KOPT-K1 (cell line): ENCODE results near the gene PLS1.
"Not testable (repeated sequence)": the region's sequence is repeated elsewhere in the genome, so short reads cannot be mapped to it uniquely, and the experiment has no call there.

Experiments used
- H3K27ac ChIP-seq: fragments of 200-600 bp; sonication (generic); 2 replicates; pipeline ENCODE4 v1.5.1; 2016; ENCODE audit warnings: antibody characterized with exemption, mild to moderate bottlenecking, low read depth, low read length; ENCODE audit not compliant: poor library complexity, severe bottlenecking
- H3K36me3 ChIP-seq: fragments of 200-600 bp; sonication (generic); 2 replicates; pipeline ENCODE4 v1.5.1; 2017; ENCODE audit warnings: antibody characterized with exemption, mild to moderate bottlenecking, low read length, moderate library complexity; ENCODE audit not compliant: insufficient read depth
- H3K9me3 ChIP-seq: fragments of 200-600 bp; sonication (generic); 2 replicates; pipeline ENCODE4 v1.5.1; 2017; ENCODE audit warnings: antibody characterized with exemption, low read length, mild to moderate bottlenecking; ENCODE audit not compliant: insufficient read depth, poor library complexity, severe bottlenecking

PLS1 gene

GRCh38 chr3:142670120-142670519 lies 73.9 kb downstream of the PLS1 start:
- Histone ChIP-seq H3K9me3 (no peaks in the 10 kb centered on the region), H3K36me3 (0 out of 2 replicates have a peak, but pooled peaks cover 6% of the 10 kb centered on the region), H3K27ac (no peak overlapping the region)

DNA sequence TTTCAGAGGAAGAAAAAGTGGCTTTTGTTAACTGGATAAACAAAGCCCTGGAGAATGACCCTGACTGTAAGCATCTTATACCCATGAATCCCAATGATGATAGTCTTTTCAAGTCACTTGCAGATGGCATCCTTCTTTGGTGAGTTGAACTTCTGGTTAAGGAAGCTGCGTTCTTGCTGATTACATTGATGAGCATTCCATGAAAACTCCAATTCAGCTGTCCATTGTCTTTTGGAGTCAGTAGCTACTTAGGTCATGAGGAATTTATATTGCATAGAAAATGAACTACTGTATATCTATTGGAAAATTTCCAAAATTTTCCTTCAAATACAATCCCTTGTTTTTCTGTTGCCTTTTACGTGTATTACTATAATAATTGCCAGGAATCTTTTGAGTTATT lies 80.0 kb downstream of the PLS1 start:
- 0 out of 2 replicates have a peak, but pooled peaks cover 6% of the 10 kb centered on the region for H3K36me3 ChIP-seq
- no peak overlapping the region for H3K27ac ChIP-seq
- H3K9me3 ChIP-seq, result no peaks in the 10 kb centered on the region

DNA sequence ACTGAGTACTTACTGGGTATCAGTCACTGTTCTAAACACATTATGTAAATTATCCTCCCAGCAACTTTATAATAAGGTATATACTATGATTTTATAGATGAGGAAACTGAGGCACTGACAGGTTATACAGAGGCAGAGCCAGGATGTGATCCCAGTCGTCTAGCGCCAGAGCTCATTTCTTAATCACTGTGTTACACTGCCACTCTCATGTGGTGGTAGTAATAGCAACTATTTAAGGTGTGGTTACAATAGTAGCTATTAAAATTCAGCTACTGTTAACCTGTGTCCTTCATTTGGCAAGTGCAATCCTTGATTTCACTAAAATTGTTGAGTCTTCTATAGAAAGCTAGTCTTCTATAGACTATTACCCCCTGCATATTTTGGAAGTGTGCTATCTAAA lies 84.5 kb downstream of the PLS1 start:
- Histone ChIP-seq H3K36me3 (no peaks in the 10 kb centered on the region), H3K27ac (no peak overlapping the region)

GRCh38 chr3:142690613-142691012 lies 94.4 kb downstream of the PLS1 start:
- Histone ChIP-seq H3K9me3 (no peaks in the 10 kb centered on the region), H3K36me3 (0 out of 2 replicates have a peak, but pooled peaks cover 9% of the 10 kb centered on the region), H3K27ac (no peak overlapping the region)

More for the DNA sequence above, 84.5 kb downstream of the PLS1 start:
- H3K9me3 ChIP-seq, result no peaks in the 10 kb centered on the region

- Histone ChIP-seq H3K36me3 (0 out of 2 replicates have a peak, but pooled peaks cover 6% of the 10 kb centered on the region), H3K9me3 (no peaks in the 10 kb centered on the region), H3K27ac (no peak overlapping the region)
Observed at GRCh38 chr3:142691527-142691926, 95.3 kb downstream of the PLS1 start.

DNA sequence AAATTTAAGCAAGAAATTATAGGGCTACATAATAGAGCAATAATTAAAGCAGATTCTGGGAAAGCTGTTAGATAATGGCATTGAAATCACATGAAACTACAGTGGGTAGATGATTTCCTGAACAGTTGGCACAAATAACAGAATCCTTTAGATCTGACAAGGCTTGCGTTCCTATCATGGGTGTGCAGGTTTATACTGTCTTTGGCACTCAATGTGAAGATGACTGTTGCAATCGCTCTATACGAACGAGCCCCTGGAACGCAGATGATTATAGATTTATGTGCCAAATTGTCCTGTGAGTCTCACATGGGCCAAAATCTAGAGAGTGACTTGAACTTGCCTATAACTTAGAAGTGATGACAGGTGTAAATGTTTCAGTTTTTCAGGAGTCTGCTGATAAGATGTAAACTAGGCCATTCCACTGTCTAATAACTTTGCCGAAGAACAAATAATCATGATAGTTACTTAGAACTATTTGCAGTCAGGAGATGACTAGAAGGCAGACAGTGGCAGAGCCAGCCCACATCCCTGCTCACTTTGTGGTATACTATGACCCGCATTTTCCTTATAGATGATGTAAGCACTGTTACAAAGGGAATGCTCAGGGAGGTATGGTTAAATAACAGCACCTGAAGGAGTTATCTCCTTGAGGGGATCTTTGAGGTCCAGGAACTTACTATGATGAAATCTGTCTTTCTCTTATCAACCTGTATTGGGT lies 97.1 kb downstream of the PLS1 start:
- H3K36me3 ChIP-seq, result no peaks in the 10 kb centered on the region
- H3K27ac ChIP-seq, result no peak overlapping the region
- H3K9me3 ChIP-seq, result no peaks in the 10 kb centered on the region

DNA sequence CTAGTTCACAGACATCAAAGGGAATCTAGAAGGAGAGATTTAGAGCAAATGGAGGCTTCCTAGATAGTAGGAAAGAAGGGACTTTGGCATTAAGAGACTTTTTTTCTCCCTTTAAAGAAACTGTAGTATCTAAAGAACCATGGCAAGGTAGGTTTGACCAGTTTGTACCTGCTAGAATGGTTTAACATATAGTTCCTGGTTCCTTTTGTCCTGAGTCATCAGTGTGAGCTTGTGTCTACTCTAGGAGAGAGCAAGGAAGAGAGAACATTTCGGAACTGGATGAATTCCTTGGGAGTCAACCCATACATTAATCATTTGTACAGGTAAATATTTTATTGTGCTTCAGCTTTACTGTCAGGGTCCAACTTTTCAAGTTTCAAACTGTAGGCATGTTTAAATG lies 98.0 kb downstream of the PLS1 start:
- Histone ChIP-seq H3K9me3 (no peaks in the 10 kb centered on the region), H3K36me3 (no peaks in the 10 kb centered on the region), H3K27ac (no peak overlapping the region)

- no peaks in the 10 kb centered on the region for H3K9me3 ChIP-seq
- no peaks in the 10 kb centered on the region for H3K36me3 ChIP-seq
- H3K27ac ChIP-seq, result no peak overlapping the region
Observed at GRCh38 chr3:142705198-142705597, 109.0 kb downstream of the PLS1 start.

- Histone ChIP-seq H3K36me3 (no peaks in the 10 kb centered on the region), H3K27ac (no peak overlapping the region), H3K9me3 (no peaks in the 10 kb centered on the region)
Observed at GRCh38 chr3:142706321-142707127, 110.3 kb downstream of the PLS1 start.

- Histone ChIP-seq H3K36me3 (no peaks in the 10 kb centered on the region), H3K27ac (no peak overlapping the region), H3K9me3 (no peaks in the 10 kb centered on the region)
Observed at GRCh38 chr3:142709207-142709606, 113.0 kb downstream of the PLS1 start.

DNA sequence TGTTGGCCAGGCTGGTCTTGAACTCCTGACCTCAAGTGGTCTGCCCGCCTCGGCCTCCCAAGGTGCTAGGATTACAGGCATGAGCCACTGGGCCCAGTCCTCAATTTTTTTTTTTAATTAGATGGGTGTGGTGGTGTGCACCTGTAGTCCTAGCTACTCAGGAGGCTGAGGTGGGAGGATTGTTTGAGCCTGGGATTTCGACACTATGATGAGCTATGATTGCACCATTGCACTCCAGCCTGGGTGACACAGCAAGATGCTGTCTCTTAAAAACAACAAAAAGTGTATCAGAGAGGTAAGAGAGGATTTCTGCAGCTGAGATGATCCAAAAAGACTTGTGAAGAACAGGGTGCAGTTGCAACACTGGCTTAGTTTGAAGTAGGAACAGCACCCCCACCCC lies 118.7 kb downstream of the PLS1 start:
- not testable (repeated sequence) for H3K36me3 ChIP-seq, H3K27ac ChIP-seq, H3K9me3 ChIP-seq

DNA sequence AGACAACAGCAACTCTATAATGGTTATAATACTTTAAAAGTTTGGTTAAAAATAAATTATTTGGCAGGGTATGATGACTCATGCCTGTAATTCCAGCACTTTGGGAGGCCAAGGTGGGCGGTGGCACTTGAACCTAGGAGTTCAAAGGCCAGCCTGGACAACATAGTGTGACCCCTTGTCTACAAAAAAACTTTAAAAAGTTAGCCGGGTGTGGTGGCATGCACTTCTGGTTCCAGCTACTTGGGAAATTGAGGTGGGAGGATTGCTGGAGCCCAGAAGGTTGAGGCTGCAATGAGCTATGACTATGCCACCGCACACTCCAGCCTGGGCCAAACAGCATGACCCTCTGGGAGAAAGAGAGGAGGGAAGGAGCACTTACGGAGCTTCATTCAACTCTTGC lies 119.9 kb downstream of the PLS1 start:
- Histone ChIP-seq H3K9me3 (peaks cover 3% of the 10 kb centered on the region), H3K36me3 (no peaks in the 10 kb centered on the region), H3K27ac (no peak overlapping the region)

DNA sequence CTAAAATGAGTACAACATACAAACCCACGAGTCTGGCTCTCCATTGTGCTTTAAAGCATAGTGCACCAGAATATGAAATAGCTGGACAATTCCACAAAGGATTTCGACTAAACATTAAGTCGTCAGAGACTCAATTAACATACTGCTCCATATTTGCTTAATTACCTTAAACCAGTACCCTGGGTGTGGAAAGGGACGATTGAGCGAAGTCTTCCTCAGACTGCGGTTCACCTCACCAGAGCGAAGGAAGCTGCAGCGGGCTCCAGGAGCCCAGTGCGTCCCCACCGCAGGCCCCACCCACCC lies 127.4 kb downstream of the PLS1 start:
- no peak overlapping the region for H3K27ac ChIP-seq
- H3K36me3 ChIP-seq, result no peaks in the 10 kb centered on the region
- peaks cover 12% of the 10 kb centered on the region for H3K9me3 ChIP-seq

DNA sequence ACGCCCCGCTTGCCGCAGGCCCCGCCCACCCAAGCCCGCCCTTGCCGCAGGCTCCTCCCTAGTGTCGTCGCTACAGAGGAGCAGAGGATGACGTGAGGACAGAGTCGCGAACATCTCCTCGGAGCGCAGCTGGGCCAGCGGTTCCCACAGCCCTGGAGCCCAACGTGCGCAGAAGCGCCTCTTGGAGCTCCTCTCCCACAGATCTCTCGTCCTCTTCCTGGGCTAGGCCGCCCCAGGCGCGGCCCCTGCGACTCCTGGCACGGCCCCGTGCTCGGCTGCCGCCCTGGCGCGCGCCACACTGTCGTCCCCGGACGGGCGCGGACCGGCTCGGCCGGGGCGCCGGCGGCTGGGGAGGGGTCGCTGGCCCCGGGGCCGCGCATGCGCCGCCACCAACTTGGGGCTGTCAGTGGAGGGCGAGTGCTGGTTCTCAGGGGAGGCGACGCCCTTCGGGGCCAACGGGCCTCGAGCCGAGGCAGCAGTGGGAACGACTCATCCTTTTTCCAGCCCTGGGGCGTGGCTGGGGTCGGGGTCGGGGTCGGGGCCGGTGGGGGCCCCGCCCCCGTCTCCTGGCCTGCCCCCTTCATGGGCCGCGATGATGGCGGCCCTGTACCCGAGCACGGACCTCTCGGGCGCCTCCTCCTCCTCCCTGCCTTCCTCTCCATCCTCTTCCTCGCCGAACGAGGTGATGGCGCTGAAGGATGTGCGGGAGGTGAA lies 127.9 kb downstream of the PLS1 start, which contains the start of gene TRPC1:
Gene TRPC1, plus strand, starts transcription at position 67 of the 714 bp plus-strand sequence. Its CDS starts 526 bp downstream, at position 593.
- Histone ChIP-seq H3K27ac (peak within 1 kb of the TSS; percentile 44), H3K9me3 (peaks cover 12% of the 10 kb centered on the region), H3K36me3 (no peaks in the 10 kb centered on the region)

- no peak overlapping the region for H3K27ac ChIP-seq
Observed at GRCh38 chr3:142724682-142725356, 128.6 kb downstream of the PLS1 start.

More at GRCh38 chr3:142724682-142725356, 128.6 kb downstream of the PLS1 start:
- peaks cover 12% of the 10 kb centered on the region for H3K9me3 ChIP-seq
- H3K36me3 ChIP-seq, result no peaks in the 10 kb centered on the region
